ENCODE results near the gene PRKN. TPM values are rescaled to one million over a fixed set of nuclear protein-coding genes. Genes with fewer than 3 reads are reported as not detected.

Gene PRKN
- total RNA-seq, 1 experiment from 2014 or later = 2.0 TPM

GRCh38 chr6:162195441-162195840, 532.1 kb downstream of the PRKN start:
- no CpG with 5 or more reads among the region's 2 CpGs for WGBS (ENCODE audit: extremely low coverage, insufficient read length, low lambda C conversion rate)

More at GRCh38 chr6:162195441-162195840, 532.1 kb downstream of the PRKN start:
- no peak overlapping the region for H3K27ac Mint-ChIP-seq
- Histone ChIP-seq H3K4ac (ENCODE audit: low read depth, low read length) (no peak overlapping the region), H2BK12ac (ENCODE audit: insufficient read length, low read depth, low read length) (no peak overlapping the region), H2AK5ac (ENCODE audit: insufficient read length, low read length) (no peak overlapping the region), H2BK5ac (ENCODE audit: insufficient read length, low read length) (no peak overlapping the region), H4K20me1 (ENCODE audit: control insufficient read depth, insufficient read depth, insufficient read length) (no peaks in the 10 kb centered on the region), H3K79me1 (ENCODE audit: insufficient read depth, low read depth, low read length, poor library complexity, severe bottlenecking) (no peaks in the 10 kb centered on the region), H3K23me2 (ENCODE audit: insufficient read length, low read depth, low read length, poor library complexity, severe bottlenecking) (no peaks in the 10 kb centered on the region), H3K18ac (ENCODE audit: insufficient read length, low read depth, low read length) (no peak overlapping the region), H3K9me3 (ENCODE audit: control insufficient read depth, low read depth, low read length) (no peaks in the 10 kb centered on the region), H4K5ac (ENCODE audit: insufficient read length, low read depth, low read length) (no peak overlapping the region), H3K27ac (ENCODE audit: insufficient read length, low read depth, low read length) (no peak overlapping the region), H2BK20ac (ENCODE audit: low read depth, low read length, poor library complexity, severe bottlenecking) (no peak overlapping the region), H3T11ph (ENCODE audit: low read length) (no peak overlapping the region), H3K27me3 (ENCODE audit: insufficient read depth, low read length) (no peaks in the 10 kb centered on the region), H2BK15ac (ENCODE audit: low read depth, low read length) (no peak overlapping the region), H3K56ac (ENCODE audit: insufficient read length, low read depth, low read length) (no peak overlapping the region), H4K8ac (replicated peaks; ENCODE audit: insufficient read length, low read depth, low read length) (no peak overlapping the region), H3K14ac (ENCODE audit: insufficient read depth, low read length) (no peak overlapping the region), H3K23ac (ENCODE audit: insufficient read length, low read depth, low read length) (no peak overlapping the region), H3K79me2 (ENCODE audit: insufficient read depth, low read length) (no peaks in the 10 kb centered on the region), H2AFZ (ENCODE audit: low read length) (no peak overlapping the region), H3K4me1 (ENCODE audit: insufficient read depth, low read length) (no peaks in the 10 kb centered on the region), H3K4me2 (ENCODE audit: insufficient read depth, insufficient read length, low read length) (no peak overlapping the region), H4K91ac (ENCODE audit: insufficient read length, low read depth, low read length) (no peak overlapping the region), H3K9ac (ENCODE audit: extremely low read depth, insufficient read length, low read length) (no peak overlapping the region), H2BK120ac (ENCODE audit: low read depth, low read length, poor library complexity, severe bottlenecking) (no peak overlapping the region)
- no peaks in the 10 kb centered on the region for H3K27me3 Mint-ChIP-seq (ENCODE audit: low read depth)
- DNase-seq = no peak
- peaks cover 6 to 9% of the 10 kb centered on the region in 2 experiments for H3K4me1 Mint-ChIP-seq
- H3K4me3 Mint-ChIP-seq = no peak overlapping the region
- H3K9me3 Mint-ChIP-seq = no peaks in the 10 kb centered on the region
- no peak for TF ChIP-seq CTCF (conservative IDR thresholded peaks at IDR 0.05)
- H3K36me3 Mint-ChIP-seq (ENCODE audit: insufficient read depth in 1 of 3, low read depth in 3 of 3) = no peaks in the 10 kb centered on the region
